ENCODE results near the gene KLHL8.

KLHL8 gene

GRCh38 chr4:87120010-87120409, 100.4 kb downstream of the KLHL8 start:
- DNase-seq = no peak

DNA sequence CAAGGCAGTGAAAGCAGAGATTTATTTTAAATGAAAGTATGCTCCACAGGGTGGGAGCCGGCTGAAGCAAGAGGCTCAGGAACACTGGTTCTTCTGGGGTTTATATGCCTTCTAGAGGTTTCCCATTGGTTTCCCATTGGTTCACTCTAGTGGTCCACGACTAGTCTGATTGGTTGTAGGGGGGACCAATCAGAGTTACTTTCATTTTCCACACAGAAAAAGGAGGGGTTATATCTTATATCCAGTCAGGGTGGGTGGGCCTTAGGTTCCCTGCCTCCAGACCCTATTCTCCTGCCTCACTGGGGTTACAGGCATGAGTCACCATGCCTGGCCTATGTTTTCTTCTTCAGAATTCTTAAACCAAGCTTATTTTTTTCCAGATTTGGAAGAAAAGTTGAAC, 101.6 kb downstream of the KLHL8 start:
- peak in 1 of 2 experiments; percentile 3 for DNase-seq

GRCh38 chr4:87118421-87118820, 102.0 kb downstream of the KLHL8 start:
- DNase-seq = no peak

DNA sequence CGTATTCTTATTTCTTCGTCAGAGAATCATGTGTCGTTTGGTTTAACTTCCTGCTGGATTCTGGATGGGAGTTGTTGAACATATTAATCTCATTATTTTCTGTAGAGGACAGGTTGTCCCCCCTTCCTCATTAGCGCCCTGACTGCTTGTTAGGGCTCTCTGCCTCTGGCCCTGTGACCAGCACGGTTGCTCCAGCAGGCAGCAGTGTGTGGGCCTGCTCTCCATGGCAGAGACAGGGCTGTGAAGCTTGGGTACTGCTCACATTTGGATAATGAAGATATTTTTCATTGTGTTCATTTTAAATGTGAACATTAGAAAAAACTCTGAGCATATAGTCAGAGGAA, 102.7 kb downstream of the KLHL8 start:
- no peak for DNase-seq

- DNase-seq = no peak
These were observed 103.2 kb downstream of the KLHL8 start for GRCh38 chr4:87117051-87117731.

GRCh38 chr4:87116231-87116630, 104.2 kb downstream of the KLHL8 start:
- no peak for DNase-seq

GRCh38 chr4:87114245-87115062, 106.0 kb downstream of the KLHL8 start:
- DNase-seq = no peak

GRCh38 chr4:87112063-87112462, 108.4 kb downstream of the KLHL8 start:
- no peak for DNase-seq
